Breast epithelium (tissue), 3 donors: Measurements from ENCODE around the gene PDLIM1.

Experiments
- POLR2AphosphoS5 ChIP-seq, 3 donors: sonication (generic); formaldehyde crosslinking; IDR thresholded peaks; one replicate each; pipeline ENCODE4 v1.6.1; 2017; ENCODE audit warnings: antibody characterized with exemption in 3 of 3
- TF ChIP-seq, protein P1 (sequence below), 3 donors: fragments of 450-650 bp; IDR thresholded peaks; one replicate each; pipeline ENCODE4 v1.5.1; 2016 to 2017; ENCODE audit warnings: antibody characterized with exemption in 3 of 3, mild to moderate bottlenecking in 3 of 3, moderate library complexity in 3 of 3

DNA sequence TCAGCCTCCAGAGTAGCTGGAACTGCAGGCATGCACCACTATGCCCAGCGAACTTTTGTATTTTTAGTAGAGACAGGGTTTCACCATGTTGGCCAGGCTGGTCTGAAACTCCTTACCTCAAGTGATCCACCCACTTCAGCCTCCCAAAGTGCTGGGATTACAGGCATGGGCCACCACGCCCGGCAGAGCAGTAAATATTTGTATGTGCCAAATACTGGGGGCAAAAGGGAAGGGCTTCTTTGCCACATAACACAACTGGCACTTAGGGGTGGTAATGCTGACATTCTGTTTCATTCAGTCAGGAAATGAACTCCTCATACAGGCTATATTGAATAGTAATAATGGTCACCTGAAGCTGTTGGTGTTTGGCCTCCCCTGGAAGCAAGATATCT lies 55.1 kb downstream of the PDLIM1 start:
- no peak for TF ChIP-seq POLR2AphosphoS5 (IDR thresholded peaks at IDR 0.05)
- TF ChIP-seq, protein P1, sequence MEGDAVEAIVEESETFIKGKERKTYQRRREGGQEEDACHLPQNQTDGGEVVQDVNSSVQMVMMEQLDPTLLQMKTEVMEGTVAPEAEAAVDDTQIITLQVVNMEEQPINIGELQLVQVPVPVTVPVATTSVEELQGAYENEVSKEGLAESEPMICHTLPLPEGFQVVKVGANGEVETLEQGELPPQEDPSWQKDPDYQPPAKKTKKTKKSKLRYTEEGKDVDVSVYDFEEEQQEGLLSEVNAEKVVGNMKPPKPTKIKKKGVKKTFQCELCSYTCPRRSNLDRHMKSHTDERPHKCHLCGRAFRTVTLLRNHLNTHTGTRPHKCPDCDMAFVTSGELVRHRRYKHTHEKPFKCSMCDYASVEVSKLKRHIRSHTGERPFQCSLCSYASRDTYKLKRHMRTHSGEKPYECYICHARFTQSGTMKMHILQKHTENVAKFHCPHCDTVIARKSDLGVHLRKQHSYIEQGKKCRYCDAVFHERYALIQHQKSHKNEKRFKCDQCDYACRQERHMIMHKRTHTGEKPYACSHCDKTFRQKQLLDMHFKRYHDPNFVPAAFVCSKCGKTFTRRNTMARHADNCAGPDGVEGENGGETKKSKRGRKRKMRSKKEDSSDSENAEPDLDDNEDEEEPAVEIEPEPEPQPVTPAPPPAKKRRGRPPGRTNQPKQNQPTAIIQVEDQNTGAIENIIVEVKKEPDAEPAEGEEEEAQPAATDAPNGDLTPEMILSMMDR (IDR thresholded peaks at IDR 0.05), result no peak
